ENCODE results near the gene SPRYD4. TPM values are rescaled to one million over a fixed set of nuclear protein-coding genes. Genes with fewer than 3 reads are reported as not detected.
"Not testable (repeated sequence)": the region's sequence is repeated elsewhere in the genome, so short reads cannot be mapped to it uniquely, and the experiment has no call there.

Gene SPRYD4
- total and polyA plus RNA-seq, 11 donors = 2.1 to 4.7 (median 2.9) TPM

GRCh38 chr12:56488041-56488955 is 19.9 kb downstream of the SPRYD4 start, which contains the start of gene GLS2:
GLS2 (minus strand) TSS chr12:56488161; CDS start chr12:56488118, 43 bp downstream.
- H3K9me3 ChIP-seq = no peaks in the 10 kb centered on the region
- intact Hi-C loops (cut with DNase I) = no loop called here
- peak within 1 kb of the TSS in 2 of 12 donors; percentile 11 to 18 for H3K27ac ChIP-seq
- peaks cover 0 to 22% (median 9%) of the 10 kb centered on the region in 12 donors for H3K4me1 ChIP-seq
- peaks cover 0 to 29% (median 0%) of the 10 kb centered on the region in 9 donors for H3K27me3 ChIP-seq
- H3K36me3 ChIP-seq = no peaks in the 10 kb centered on the region
- ATAC-seq (peak; percentile 91 to 99 (median 98)), DNase-seq (peak; percentile 78 to 82 (median 81))
- 13 to 19% (median 18%) methylated on average over 44 to 59 of the region's 59 CpGs for WGBS, 4 donors
- TF ChIP-seq POLR2A (IDR thresholded peaks at IDR 0.05) = no peak
- TF ChIP-seq, protein P1, sequence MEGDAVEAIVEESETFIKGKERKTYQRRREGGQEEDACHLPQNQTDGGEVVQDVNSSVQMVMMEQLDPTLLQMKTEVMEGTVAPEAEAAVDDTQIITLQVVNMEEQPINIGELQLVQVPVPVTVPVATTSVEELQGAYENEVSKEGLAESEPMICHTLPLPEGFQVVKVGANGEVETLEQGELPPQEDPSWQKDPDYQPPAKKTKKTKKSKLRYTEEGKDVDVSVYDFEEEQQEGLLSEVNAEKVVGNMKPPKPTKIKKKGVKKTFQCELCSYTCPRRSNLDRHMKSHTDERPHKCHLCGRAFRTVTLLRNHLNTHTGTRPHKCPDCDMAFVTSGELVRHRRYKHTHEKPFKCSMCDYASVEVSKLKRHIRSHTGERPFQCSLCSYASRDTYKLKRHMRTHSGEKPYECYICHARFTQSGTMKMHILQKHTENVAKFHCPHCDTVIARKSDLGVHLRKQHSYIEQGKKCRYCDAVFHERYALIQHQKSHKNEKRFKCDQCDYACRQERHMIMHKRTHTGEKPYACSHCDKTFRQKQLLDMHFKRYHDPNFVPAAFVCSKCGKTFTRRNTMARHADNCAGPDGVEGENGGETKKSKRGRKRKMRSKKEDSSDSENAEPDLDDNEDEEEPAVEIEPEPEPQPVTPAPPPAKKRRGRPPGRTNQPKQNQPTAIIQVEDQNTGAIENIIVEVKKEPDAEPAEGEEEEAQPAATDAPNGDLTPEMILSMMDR (IDR thresholded peaks at IDR 0.05) = no peak
- H3K4me3 ChIP-seq = peak within 1 kb of the TSS; percentile 21 to 83 (median 66)

DNA sequence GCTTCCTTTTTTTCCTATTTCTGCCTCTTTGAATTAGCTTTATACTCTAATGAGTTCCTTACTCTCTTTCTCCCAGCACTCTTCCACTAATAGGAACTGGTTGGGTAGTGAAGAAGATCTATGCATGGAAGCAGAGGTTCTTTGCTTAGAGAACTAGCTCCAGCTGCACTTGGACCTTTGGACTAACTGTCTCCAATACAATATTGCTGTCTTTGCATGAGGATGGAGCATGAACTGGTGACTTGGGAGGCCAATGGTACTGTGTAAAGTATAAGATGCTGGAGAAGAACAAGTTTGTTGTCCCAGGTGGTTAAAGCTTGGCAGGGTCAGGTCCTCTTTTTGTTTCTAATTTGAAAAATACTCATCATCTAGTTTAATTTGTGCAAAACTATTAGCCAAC is 22.0 kb downstream of the SPRYD4 start:
- no peak overlapping the region for H3K27ac ChIP-seq
- H3K27me3 ChIP-seq = peaks cover 0 to 29% (median 0%) of the 10 kb centered on the region in 9 donors
- H3K9me3 ChIP-seq = no peaks in the 10 kb centered on the region
- no peak for DNase-seq
- intact Hi-C loops (cut with DNase I) = no loop called here
- ATAC-seq = no peak
- H3K36me3 ChIP-seq = no peaks in the 10 kb centered on the region
- peaks cover 0 to 22% (median 9%) of the 10 kb centered on the region in 12 donors for H3K4me1 ChIP-seq
- H3K4me3 ChIP-seq = no peak overlapping the region
- no peak for TF ChIP-seq POLR2A (IDR thresholded peaks at IDR 0.05)
- TF ChIP-seq, protein P1 (IDR thresholded peaks at IDR 0.05) = no peak

DNA sequence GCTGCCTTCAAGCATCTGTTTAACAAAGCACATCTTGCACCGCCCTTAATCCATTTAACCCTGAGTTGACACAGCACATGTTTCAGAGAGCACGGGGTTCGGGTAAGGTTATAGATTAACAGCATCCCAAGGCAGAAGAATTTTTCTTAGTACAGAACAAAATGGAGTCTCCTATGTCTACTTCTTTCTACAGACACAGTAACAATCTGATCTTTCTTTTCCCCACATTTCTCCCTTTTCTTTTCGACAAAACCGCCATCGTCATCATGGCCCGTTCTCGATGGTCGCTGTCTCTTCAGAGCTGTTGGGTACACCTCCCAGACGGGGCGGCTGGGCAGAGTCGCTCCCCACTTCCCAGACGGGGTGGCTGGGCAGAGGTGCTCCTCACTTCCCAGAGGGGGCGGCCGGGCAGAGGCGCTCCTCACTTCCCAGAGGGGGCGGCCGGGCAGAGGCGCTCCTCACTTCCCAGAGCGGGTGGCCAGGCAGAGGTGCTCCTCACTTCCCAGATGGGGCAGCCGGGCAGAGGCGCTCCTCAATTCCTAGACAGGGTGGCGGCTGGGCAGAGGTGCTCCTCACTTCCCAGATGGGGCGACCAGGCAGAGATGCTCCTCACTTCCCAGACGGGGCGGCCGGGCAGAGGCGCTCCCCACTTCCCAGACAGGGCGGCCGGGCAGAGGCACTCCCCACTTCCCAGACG is 25.2 kb downstream of the SPRYD4 start:
- WGBS, 4 donors = 91 to 96% (median 93%) methylated on average over 20 to 31 of the region's 31 CpGs
- ATAC-seq; H3K4me3 ChIP-seq; H3K4me1 ChIP-seq; DNase-seq; intact Hi-C loops (cut with DNase I); H3K36me3 ChIP-seq; H3K27ac ChIP-seq; H3K9me3 ChIP-seq: not testable (repeated sequence)
- H3K27me3 ChIP-seq = peaks cover 0 to 26% (median 0%) of the 10 kb centered on the region in 9 donors

- H3K4me3 ChIP-seq; H3K4me1 ChIP-seq; ATAC-seq; H3K9me3 ChIP-seq; intact Hi-C loops (cut with DNase I); H3K36me3 ChIP-seq; H3K27ac ChIP-seq; DNase-seq: not testable (repeated sequence)
- WGBS, 4 donors = 88 to 97% (median 95%) methylated on average over 5 to 15 of the region's 15 CpGs
- peaks cover 0 to 21% (median 0%) of the 10 kb centered on the region in 9 donors for H3K27me3 ChIP-seq
Measured at GRCh38 chr12:56494106-56494415, 25.7 kb downstream of the SPRYD4 start.

- DNase-seq; ATAC-seq; H3K36me3 ChIP-seq; H3K9me3 ChIP-seq; H3K4me1 ChIP-seq; H3K27ac ChIP-seq; intact Hi-C loops (cut with DNase I); H3K4me3 ChIP-seq: not testable (repeated sequence)
- H3K27me3 ChIP-seq = peaks cover 0 to 17% (median 0%) of the 10 kb centered on the region in 9 donors
- 95 to 97% (median 97%) methylated on average over 7 to 27 of the region's 27 CpGs for whole genome bisulfite sequencing, 4 donors
Measured at GRCh38 chr12:56494481-56494880, 26.1 kb downstream of the SPRYD4 start.

All from heart left ventricle (tissue), 16 donors.